HepG2 (cell line): Measurements from ENCODE around the gene MFSD11. TPM values are rescaled to one million over a fixed set of nuclear protein-coding genes. Genes with fewer than 3 reads are reported as not detected.

ENCODE experiments used
- CBFB ChIP-seq: sonication (generic); formaldehyde crosslinking; IDR thresholded peaks from 2 replicates; pipeline ENCODE4 v1.4.0; 2020; ENCODE audit warnings: missing genetic modification reagents
- FOXK2 ChIP-seq: fragments of 450-650 bp; IDR thresholded peaks from 2 replicates; pipeline ENCODE4 v1.6.1; 2016
- HMGXB4 ChIP-seq, 2 experiments: sonication (generic) in 1 of 2; formaldehyde crosslinking in 1 of 2; IDR thresholded peaks; 2 replicates each; pipeline versions ENCODE4 v1.4.0 to v1.6.1; 2018 to 2020; ENCODE audit warnings: missing genetic modification reagents in 2 of 2, borderline replicate concordance in 1 of 2, low read depth in 1 of 2, mild to moderate bottlenecking in 1 of 2, missing biosample characterization in 1 of 2
- IRX3 ChIP-seq: sonication (generic); formaldehyde crosslinking; IDR thresholded peaks from 2 replicates; pipeline ENCODE4 v1.8.1; 2023; ENCODE audit warnings: mild to moderate bottlenecking, low read depth, missing genetic modification reagents, borderline replicate concordance
- JARID2 ChIP-seq: sonication (generic); formaldehyde crosslinking; IDR thresholded peaks from 2 replicates; pipeline ENCODE4 v1.8.1; 2023; ENCODE audit warnings: missing genetic modification reagents, inconsistent platforms; ENCODE audit not compliant: insufficient replicate concordance
- JUND ChIP-seq: sonication (generic); formaldehyde crosslinking; IDR thresholded peaks from 2 replicates; pipeline ENCODE4 v1.8.0; 2022; ENCODE audit warnings: mild to moderate bottlenecking, missing genetic modification reagents
- KDM3A ChIP-seq: IDR thresholded peaks from 2 replicates; pipeline ENCODE4 v1.6.1; 2018; ENCODE audit warnings: low read depth, missing compliant biosample characterization
- KLF13 ChIP-seq: sonication (generic); formaldehyde crosslinking; IDR thresholded peaks from 2 replicates; pipeline ENCODE4 v1.4.0; 2020; ENCODE audit warnings: mild to moderate bottlenecking, missing genetic modification reagents
- NCOR1 ChIP-seq: fragments of 200-600 bp; sonication (generic); IDR thresholded peaks from 2 replicates; pipeline ENCODE4 v1.7.0; 2017; ENCODE audit warnings: antibody characterized with exemption, low read length, borderline replicate concordance
- NFATC3 ChIP-seq: sonication (generic); formaldehyde crosslinking; IDR thresholded peaks from 2 replicates; pipeline ENCODE4 v1.5.1; 2020; ENCODE audit warnings: mild to moderate bottlenecking, missing genetic modification reagents
- PRDM10 ChIP-seq: sonication (generic); formaldehyde crosslinking; IDR thresholded peaks from 2 replicates; pipeline ENCODE4 v1.4.0; 2020; ENCODE audit warnings: low read depth, missing genetic modification reagents
- SAP130 ChIP-seq: IDR thresholded peaks from 2 replicates; pipeline ENCODE4 v1.6.1; 2016; ENCODE audit warnings: low read depth
- SMAD3 ChIP-seq: sonication (generic); formaldehyde crosslinking; IDR thresholded peaks from 2 replicates; pipeline ENCODE4 v1.4.0; 2020; ENCODE audit warnings: missing genetic modification reagents
- TBL1XR1 ChIP-seq: fragments of 150-350 bp; IDR thresholded peaks from 2 replicates; pipeline ENCODE4 v1.6.1; 2014; ENCODE audit warnings: borderline replicate concordance, low read length; ENCODE audit not compliant: partially characterized antibody
- ZNF572 ChIP-seq: sonication (generic); formaldehyde crosslinking; IDR thresholded peaks from 2 replicates; pipeline ENCODE4 v1.5.1; 2020; ENCODE audit warnings: mild to moderate bottlenecking, missing genetic modification reagents
- ZNF883 ChIP-seq: sonication (generic); formaldehyde crosslinking; IDR thresholded peaks from 2 replicates; pipeline ENCODE4 v1.5.1; 2020; ENCODE audit warnings: mild to moderate bottlenecking, missing genetic modification reagents; ENCODE audit errors: not compliant biosample characterization
- polyA plus RNA-seq, 8 experiments: library from polyadenylated mRNA; depleted of rRNA in 3 of 8; stranded (reverse) in 7 of 8; unstranded in 1 of 8; fragments of >200 nt; fragmentation: Illumina TruSeq in 4 of 8; extraction: Trizol in 4 of 8; gene quantifications; 2 replicates each; pipeline versions ENCODE4 v1.2.1 to v1.2.3, GENCODE V29; 2011 to 2016; ENCODE audit warnings: low read depth in 4 of 8, missing spikeins in 1 of 8, mixed read lengths in 1 of 8; ENCODE audit not compliant: insufficient read depth in 1 of 8
- total RNA-seq, 5 experiments: library from RNA; depleted of rRNA; stranded (reverse); fragments of >200 nt; fragmentation: Illumina TruSeq; extraction: Trizol; gene quantifications; 2 replicates each; pipeline ENCODE4 v1.2.3, GENCODE V29; 2016; ENCODE audit warnings: low read depth in 1 of 5
- TF ChIP-seq, protein P1 (sequence below): sonication (generic); formaldehyde crosslinking; IDR thresholded peaks from 2 replicates; pipeline ENCODE4 v1.5.1; 2020; ENCODE audit warnings: mild to moderate bottlenecking, missing genetic modification reagents, moderate library complexity

Gene MFSD11
- total and polyA plus RNA-seq, 2 of the 13 experiments (the other 11 are each of a cell fraction or from before 2014, with no cell fraction given): 26.1 to 36.3 TPM

GRCh38 chr17:76691379-76692191 is 46.3 kb upstream of the MFSD11 start (continued):
- 0 out of 2 replicates have a peak, but pooled peaks have one; percentile 27 for TF ChIP-seq PRDM10 (CRISPR knock-in tag)
- TF ChIP-seq SAP130 (CRISPR knock-in tag): peak; percentile 97
- no peak; a peak in 1 of 4 replicates for TF ChIP-seq HMGXB4 (CRISPR knock-in tag; IDR thresholded peaks at IDR 0.05; ENCODE audit: borderline replicate concordance in 1 of 2, low read depth in 1 of 2)
- peak; percentile 17 for TF ChIP-seq ZNF883 (CRISPR knock-in tag)
- no peak; the same call in 1 of the 2 replicates for TF ChIP-seq NFATC3 (CRISPR knock-in tag)
- no peak for TF ChIP-seq JUND
- TF ChIP-seq, protein P1, sequence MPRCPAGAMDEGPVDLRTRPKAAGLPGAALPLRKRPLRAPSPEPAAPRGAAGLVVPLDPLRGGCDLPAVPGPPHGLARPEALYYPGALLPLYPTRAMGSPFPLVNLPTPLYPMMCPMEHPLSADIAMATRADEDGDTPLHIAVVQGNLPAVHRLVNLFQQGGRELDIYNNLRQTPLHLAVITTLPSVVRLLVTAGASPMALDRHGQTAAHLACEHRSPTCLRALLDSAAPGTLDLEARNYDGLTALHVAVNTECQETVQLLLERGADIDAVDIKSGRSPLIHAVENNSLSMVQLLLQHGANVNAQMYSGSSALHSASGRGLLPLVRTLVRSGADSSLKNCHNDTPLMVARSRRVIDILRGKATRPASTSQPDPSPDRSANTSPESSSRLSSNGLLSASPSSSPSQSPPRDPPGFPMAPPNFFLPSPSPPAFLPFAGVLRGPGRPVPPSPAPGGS (CRISPR knock-in tag): no peak; the same call in 1 of the 2 replicates
- peak; percentile 81 for TF ChIP-seq NCOR1
- TF ChIP-seq CBFB: no peak
- peak; percentile 53 for TF ChIP-seq JARID2 (CRISPR knock-in tag)
- no peak for TF ChIP-seq SMAD3 (CRISPR knock-in tag)
- no peak for TF ChIP-seq KDM3A (CRISPR knock-in tag)
- TF ChIP-seq FOXK2: peak; percentile 84
- no peak for TF ChIP-seq IRX3 (CRISPR knock-in tag)
- no peak for TF ChIP-seq KLF13 (CRISPR knock-in tag)
- TF ChIP-seq TBL1XR1: peak; percentile 40
- no peak for TF ChIP-seq ZNF572 (CRISPR knock-in tag)
